Measurements from ENCODE around the gene ATG9B.

ATG9B gene

GRCh38 chr7:150974468-150975391, 49.6 kb downstream of the ATG9B start:
- TF ChIP-seq ZFP3 (CRISPR knock-in tag; IDR thresholded peaks at IDR 0.05) (no peak), TSHZ2 (CRISPR knock-in tag; IDR thresholded peaks at IDR 0.05) (peak; percentile 52; the same call in 1 of the 2 replicates), SNAI2 (CRISPR knock-in tag; IDR thresholded peaks at IDR 0.05) (peak; percentile 72; the same call in 1 of the 2 replicates)
- ATAC-seq = no peak

DNA sequence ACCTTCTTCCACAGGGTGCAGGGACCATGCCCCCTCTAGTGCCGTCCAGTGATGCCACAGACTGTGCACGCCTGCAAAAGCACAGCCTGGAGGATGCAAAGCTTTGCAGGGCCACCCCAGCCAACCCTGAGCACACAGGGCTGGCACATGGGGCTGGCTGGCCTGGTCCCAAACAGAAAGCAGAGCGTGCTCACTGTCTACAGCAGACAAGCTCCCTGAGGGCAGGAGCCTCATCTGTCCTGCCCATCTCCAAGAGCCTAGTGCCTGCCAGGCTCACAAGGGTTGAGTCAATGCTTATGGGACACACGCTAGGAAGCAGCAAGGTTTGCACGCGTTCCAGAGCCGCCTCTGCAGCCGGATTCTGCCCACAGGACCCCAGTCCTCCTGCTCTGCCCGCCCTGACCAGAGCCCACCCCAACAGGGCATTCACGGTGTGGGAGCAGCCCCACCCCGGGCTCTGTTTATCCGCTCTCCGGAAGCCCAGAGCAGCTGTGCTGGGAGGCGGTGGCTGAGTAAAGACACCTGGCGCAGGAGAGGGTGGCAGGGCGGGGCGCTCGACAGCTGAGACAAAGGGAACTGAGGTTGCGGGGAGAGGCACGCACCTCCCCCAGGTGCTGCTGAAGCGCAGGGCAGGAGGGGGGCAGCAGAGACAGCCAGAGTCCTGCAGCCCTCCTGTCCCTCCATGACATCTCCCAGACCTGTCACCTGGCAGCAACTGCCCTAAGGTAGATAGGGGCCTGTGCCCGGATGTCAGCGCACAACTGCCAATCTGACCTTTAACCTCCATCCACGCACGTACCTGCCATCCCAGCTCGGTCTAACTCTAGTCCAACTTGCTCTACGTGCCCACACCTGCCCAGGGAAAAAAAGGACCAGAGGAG, 50.5 kb downstream of the ATG9B start:
- TF ChIP-seq ARNTL (CRISPR knock-in tag; IDR thresholded peaks at IDR 0.05; ENCODE audit: borderline replicate concordance, low read depth) (no peak), SNAI2 (CRISPR knock-in tag; IDR thresholded peaks at IDR 0.05) (no peak), ISL1 (CRISPR knock-in tag; IDR thresholded peaks at IDR 0.05) (no peak), OSR1 (CRISPR knock-in tag; IDR thresholded peaks at IDR 0.05) (no peak), ESRRG (CRISPR knock-in tag; IDR thresholded peaks at IDR 0.05) (no peak), ZFP30 (CRISPR knock-in tag; IDR thresholded peaks at IDR 0.05) (no peak), ZNF8 (CRISPR knock-in tag; IDR thresholded peaks at IDR 0.05) (no peak), ZC3H10 (CRISPR knock-in tag; IDR thresholded peaks at IDR 0.05) (no peak), ZNF565 (CRISPR knock-in tag; conservative IDR thresholded peaks at IDR 0.05; ENCODE audit: low read depth) (no peak), BACH2 (CRISPR knock-in tag; IDR thresholded peaks at IDR 0.05; ENCODE audit: borderline replicate concordance) (no peak), ZNF70 (CRISPR knock-in tag; IDR thresholded peaks at IDR 0.05) (no peak), PPARA (CRISPR knock-in tag; IDR thresholded peaks at IDR 0.05; ENCODE audit: borderline replicate concordance) (no peak), TOX (CRISPR knock-in tag; IDR thresholded peaks at IDR 0.05; ENCODE audit: borderline replicate concordance) (no peak), RARB (CRISPR knock-in tag; IDR thresholded peaks at IDR 0.05) (no peak), TSHZ2 (CRISPR knock-in tag; IDR thresholded peaks at IDR 0.05) (no peak)
- TF ChIP-seq, protein P1, sequence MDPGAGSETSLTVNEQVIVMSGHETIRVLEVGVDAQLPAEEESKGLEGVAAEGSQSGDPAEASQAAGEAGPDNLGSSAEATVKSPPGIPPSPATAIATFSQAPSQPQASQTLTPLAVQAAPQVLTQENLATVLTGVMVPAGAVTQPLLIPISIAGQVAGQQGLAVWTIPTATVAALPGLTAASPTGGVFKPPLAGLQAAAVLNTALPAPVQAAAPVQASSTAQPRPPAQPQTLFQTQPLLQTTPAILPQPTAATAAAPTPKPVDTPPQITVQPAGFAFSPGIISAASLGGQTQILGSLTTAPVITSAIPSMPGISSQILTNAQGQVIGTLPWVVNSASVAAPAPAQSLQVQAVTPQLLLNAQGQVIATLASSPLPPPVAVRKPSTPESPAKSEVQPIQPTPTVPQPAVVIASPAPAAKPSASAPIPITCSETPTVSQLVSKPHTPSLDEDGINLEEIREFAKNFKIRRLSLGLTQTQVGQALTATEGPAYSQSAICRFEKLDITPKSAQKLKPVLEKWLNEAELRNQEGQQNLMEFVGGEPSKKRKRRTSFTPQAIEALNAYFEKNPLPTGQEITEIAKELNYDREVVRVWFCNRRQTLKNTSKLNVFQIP (CRISPR knock-in tag; IDR thresholded peaks at IDR 0.05; ENCODE audit: borderline replicate concordance, low read depth) = no peak
- TF ChIP-seq, protein P2, sequence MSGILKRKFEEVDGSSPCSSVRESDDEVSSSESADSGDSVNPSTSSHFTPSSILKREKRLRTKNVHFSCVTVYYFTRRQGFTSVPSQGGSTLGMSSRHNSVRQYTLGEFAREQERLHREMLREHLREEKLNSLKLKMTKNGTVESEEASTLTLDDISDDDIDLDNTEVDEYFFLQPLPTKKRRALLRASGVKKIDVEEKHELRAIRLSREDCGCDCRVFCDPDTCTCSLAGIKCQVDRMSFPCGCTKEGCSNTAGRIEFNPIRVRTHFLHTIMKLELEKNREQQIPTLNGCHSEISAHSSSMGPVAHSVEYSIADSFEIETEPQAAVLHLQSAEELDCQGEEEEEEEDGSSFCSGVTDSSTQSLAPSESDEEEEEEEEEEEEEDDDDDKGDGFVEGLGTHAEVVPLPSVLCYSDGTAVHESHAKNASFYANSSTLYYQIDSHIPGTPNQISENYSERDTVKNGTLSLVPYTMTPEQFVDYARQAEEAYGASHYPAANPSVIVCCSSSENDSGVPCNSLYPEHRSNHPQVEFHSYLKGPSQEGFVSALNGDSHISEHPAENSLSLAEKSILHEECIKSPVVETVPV (CRISPR knock-in tag; IDR thresholded peaks at IDR 0.05) = no peak
- no peak for ATAC-seq

DNA sequence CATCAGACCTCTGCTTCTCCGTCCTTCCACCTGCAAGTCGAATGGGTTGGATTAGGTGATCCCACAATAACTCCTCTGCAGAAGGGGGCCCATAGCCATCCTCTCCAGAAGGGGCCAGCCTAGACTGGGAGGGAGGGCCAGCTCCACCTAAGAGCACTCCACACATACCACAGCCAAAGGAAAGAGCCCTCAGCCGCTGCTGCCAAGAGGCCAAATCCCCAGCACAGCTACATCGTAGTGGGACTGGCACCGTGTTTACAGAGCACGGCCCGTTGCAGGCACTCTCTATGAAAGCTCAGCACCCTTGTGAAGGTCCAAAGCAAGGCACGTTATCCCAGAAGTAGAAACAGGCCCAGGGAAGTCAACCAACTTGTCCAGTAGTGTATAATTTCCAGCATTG, 51.6 kb downstream of the ATG9B start:
- no peak for ATAC-seq
- TF ChIP-seq, protein P1 (CRISPR knock-in tag; IDR thresholded peaks at IDR 0.05; ENCODE audit: borderline replicate concordance, low read depth) = no peak
- TF ChIP-seq ZNF8 (CRISPR knock-in tag; IDR thresholded peaks at IDR 0.05) (no peak), TOX (CRISPR knock-in tag; IDR thresholded peaks at IDR 0.05; ENCODE audit: borderline replicate concordance) (no peak), ZFP30 (CRISPR knock-in tag; IDR thresholded peaks at IDR 0.05) (no peak), TCF4 (CRISPR knock-in tag; IDR thresholded peaks at IDR 0.05; ENCODE audit: borderline replicate concordance) (no peak), GLIS3 (CRISPR knock-in tag; IDR thresholded peaks at IDR 0.05) (no peak), CSDC2 (CRISPR knock-in tag; IDR thresholded peaks at IDR 0.05) (no peak), ARNTL (CRISPR knock-in tag; IDR thresholded peaks at IDR 0.05; ENCODE audit: borderline replicate concordance, low read depth) (no peak), ZNF70 (CRISPR knock-in tag; IDR thresholded peaks at IDR 0.05) (no peak), BACH2 (CRISPR knock-in tag; IDR thresholded peaks at IDR 0.05; ENCODE audit: borderline replicate concordance) (no peak), RARB (CRISPR knock-in tag; IDR thresholded peaks at IDR 0.05) (no peak), ZFP3 (CRISPR knock-in tag; IDR thresholded peaks at IDR 0.05) (no peak), SNAI2 (CRISPR knock-in tag; IDR thresholded peaks at IDR 0.05) (no peak), PPARA (CRISPR knock-in tag; IDR thresholded peaks at IDR 0.05; ENCODE audit: borderline replicate concordance) (no peak)
- TF ChIP-seq, protein P2 (CRISPR knock-in tag; IDR thresholded peaks at IDR 0.05) = no peak

Data from SK-N-SH treated with all-trans-retinoic acid at 6 μM for 48 hours (cell line).